COLO829 (cell line): ENCODE measurements around the gene MAFG.
A peak's percentile ranks its signal among the peaks of the same experiment; 100 is the strongest.

Source experiments
- DNase-seq: peaks from one replicate; pipeline ENCODE4 v3.0.0; 2012; ENCODE audit warnings: low spot score

MAFG gene

GRCh38 chr17:81898029-81898866, 29.3 kb downstream of the MAFG start:
- no peak for DNase-seq

DNA sequence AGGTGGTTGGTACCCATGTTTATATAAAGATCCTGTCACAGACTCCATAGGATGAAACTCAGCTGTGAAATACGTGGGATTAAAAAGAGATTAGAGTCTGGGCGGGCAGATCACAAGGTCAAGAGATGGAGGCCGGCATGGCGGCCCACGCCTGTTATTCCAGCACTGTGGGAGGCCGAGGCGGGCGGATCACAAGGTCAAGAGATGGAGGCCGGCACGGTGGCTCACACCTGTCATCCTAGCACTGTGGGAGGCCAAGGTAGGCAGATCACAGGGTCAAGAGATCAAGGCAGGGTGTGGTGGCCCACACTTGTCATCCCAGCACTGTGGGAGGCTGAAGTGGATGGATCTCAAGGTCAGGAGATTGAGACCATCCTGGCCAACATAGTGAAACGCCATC, 32.1 kb downstream of the MAFG start:
- no peak for DNase-seq

DNA sequence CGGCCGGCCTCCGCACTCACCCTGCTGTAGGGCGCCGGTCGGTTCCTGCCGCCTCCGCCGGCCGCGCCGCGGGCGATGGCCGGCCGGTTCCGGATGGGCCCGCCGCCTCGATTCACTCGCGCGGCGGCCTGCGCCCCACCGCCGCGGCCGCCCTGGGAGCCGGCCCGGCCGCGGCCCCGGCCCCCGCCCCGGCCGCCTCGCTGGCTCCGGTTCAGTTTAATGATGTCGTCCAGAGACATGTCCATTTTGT, 36.3 kb downstream of the MAFG start:
- DNase-seq = no peak

GRCh38 chr17:81890447-81891302, 36.9 kb downstream of the MAFG start:
- no peak for DNase-seq

DNA sequence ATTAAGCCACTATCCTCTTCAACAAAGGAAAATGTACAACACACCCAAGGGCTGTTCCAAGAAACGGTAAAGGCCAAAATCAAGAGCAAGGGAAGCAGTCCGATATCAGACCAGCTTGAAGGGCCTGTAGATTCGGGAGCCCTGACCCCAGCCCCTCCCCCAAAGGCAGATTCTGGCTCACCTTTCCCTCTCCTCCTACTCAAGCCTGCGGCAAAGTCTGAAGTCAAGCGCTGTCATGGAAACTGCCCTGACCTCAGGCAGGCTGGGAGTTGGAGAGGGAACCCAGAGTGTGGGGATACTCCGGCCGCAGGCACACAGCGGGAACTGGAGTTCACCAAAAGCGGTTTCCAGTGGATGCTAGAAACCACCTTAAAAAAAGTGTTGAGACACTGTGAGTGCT, 37.9 kb downstream of the MAFG start:
- no peak for DNase-seq

- no peak for DNase-seq
Observed at GRCh38 chr17:81888988-81889595, 38.4 kb downstream of the MAFG start.

DNA sequence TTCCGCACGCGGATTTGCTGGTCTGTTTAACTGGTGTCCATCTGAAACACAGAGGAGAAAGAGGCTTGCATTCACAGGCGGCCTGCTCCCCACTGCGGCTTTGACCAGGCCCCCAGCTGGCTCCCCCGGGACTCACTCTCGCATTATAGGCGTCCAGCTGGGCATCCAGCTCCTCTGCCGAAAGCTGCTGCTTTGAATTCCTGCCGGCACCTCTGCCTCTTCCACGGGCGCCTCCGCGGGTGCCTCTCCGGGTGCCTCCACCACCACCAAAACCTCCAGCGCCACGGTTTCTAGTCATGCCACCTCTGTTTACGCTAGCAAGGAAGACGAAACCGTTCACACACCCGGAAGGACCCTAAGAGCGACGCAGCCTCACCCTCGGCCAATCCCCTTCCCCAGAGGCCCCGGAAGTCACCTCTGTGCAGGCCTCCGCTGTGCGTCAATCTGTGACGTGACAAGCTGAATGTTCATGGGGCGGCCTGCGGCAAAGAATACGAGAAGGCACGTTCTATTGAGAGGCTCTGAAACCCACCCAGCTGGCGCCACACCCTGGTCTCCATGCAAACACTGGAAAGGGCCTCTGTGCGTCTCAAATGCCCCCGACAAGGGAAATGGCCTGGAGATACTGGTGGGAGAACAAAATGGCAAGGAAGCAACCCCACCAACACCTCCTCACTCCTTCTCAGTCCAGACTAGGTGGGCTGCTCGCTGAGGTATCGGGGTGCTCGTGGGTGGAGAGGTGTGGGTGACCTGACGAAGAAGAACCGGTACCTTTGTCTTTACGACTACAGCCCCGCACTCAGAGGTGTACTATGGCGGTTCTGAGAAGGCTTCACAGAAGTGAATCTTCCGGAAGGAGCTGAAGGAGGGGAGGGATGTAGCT, 39.2 kb downstream of the MAFG start:
- DNase-seq = no peak

DNA sequence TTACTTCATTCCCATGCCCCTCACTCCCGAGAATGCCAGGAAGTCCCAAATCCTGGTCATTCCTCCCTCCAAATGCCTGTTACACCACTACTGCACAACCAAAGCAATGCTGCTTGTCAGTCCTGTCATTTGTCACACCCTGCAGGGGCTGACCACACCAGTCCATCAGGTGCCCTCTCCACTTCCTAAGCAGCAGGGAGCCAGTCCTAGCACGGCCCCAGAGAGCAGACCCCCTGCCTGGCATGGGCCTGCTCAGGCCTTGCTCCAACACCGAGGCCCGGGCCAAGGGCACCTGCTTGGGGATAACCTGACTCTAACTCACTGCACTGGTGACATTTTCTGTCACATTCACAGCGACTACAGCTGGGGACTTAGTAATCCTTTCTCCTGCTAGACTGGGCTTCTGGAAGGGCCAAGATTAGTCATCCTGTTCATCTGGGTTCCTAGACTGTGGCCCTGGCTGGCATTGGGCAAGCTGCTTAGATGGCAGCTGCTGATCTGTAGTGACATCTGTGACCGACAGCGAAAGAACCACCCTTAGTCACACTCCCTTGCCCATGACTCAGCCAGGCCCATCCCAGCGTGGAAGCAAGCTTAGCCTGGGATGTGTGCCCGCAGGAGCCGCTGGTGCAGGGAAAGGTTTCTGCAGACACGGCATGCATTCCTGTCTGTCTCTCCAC, 41.5 kb downstream of the MAFG start:
- DNase-seq = no peak

DNA sequence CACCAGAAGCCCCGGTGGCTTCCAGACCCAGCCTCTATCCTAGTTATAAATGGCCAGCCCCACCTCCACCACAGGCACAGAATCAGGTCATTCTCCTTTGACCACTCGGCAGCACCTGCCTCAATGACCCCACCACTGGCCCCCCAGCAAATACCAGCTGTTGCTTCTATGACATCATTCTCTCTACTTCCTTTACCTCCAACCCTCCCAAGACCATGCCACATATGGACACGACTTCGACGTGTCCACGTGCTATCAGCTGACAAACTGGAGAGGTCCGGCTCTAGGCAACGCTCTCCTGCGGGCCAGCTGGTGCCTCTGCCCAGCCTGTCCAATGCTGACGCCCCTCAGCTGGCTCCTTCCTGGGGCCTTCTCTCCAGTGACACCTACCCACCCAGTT, 42.1 kb downstream of the MAFG start:
- DNase-seq = no peak

GRCh38 chr17:81884968-81885367, 42.6 kb downstream of the MAFG start:
- DNase-seq = no peak

- DNase-seq = no peak
Observed at GRCh38 chr17:81884520-81884919, 43.0 kb downstream of the MAFG start.

GRCh38 chr17:81879121-81879520, 48.4 kb downstream of the MAFG start:
- no peak for DNase-seq

DNA sequence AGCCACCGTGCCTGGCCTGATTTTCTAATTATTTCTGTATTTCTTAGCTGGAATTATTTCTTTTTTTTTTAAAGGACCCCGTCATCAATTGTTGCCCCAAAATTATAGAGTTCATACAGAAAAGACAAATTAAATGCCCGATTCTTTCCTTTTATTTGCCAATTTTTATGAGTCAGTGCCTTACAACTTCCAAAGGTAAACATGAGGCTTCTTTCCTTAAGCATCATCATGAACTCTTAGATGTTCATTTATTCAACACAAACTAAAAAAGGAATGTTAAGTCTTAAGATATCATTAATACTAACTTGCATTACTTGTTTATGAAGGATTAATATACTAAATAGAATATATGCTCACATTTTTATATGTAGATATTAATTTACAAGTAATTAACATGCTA, 49.2 kb downstream of the MAFG start:
- DNase-seq = no peak

GRCh38 chr17:81877569-81877968, 50.0 kb downstream of the MAFG start:
- no peak for DNase-seq

- DNase-seq = peak; percentile 90
Observed at GRCh38 chr17:81871387-81872230, 55.9 kb downstream of the MAFG start.

DNA sequence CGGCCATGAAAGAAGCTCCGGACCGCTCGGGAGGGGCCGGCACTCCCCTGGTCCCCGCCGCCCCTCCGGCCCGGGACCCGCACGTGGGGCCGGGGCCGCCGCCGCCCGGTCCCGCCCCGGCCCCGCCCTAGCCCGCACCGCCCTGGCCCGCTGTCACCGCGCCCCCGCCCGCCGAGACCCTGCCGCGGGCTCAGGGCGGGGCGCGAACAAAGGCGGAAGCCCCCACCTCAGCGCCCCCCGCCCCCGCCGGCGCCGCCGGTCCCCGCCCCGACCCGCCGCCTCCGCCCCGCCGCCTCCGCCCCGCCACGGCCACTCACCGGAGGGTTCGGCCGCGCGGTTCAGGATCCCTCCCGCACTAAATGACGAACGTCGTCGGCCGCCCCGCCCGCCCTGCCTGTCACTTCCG, 56.6 kb downstream of the MAFG start, which contains the start of gene ARHGDIA:
TSS of gene ARHGDIA (minus strand) at position 357 of the 406 bp plus-strand sequence. CDS start 1,407 bp downstream, outside the sequence.
- DNase-seq = no peak

- no peak for DNase-seq
Observed at GRCh38 chr17:81870131-81870980, 57.2 kb downstream of the MAFG start.

- no peak for DNase-seq
Observed at GRCh38 chr17:81869221-81870130, 58.1 kb downstream of the MAFG start.
